NCI-H82 treated with DMSO at 0.1 percent for 48 hours (cell line): Measurements from ENCODE around the gene P2RY14.

ENCODE experiments used
- DNase-seq: peaks from one replicate; lab custom pipeline; 2025; ENCODE audit not compliant: unreplicated experiment; lab: John Stamatoyannopoulos, UW

Gene P2RY14

DNA sequence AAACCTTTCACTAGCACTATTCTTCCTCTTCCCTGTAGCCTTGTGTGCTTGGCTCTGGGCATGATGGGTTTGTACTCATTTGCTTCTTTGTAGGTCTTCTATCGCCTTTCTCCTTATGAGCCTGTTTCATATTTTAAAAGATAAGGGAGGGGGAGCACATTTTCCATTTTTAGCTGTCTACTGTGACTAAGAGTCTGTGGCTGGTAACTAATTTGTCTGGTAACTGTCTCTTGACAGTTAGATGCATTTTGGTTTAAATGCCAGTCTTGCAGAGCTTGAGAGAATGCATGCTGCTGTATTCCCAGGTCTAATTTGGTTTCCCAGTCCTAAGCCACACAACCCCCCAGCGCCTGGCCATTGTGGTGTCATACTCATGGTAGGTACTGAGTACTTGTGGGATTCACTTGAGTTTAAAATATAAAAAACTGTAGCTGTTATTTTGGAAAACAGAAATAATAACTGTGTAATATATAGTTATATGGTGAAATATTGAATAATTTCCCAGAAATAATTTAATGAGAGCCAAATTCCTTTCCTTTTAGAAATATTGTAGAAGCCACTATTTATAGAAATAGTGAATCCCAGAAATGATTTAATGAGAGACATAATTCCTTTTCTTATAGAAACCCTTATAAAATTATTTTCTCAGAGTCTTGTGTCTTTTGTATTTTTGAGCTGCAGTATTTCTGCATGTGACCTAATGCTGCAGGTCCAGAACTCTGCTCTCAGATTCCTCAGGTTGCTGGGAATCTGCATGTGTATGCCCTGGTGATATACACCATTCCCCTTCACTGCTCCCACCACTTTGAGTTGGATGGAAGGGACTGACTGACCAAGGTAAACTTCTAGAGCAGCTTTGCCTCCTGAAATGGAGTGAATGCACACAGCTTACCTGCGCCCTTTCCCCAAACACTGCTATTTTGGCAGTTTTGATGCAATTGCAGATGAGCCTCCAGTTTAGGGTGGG, 61.4 kb downstream of the P2RY14 start:
- no peak for DNase-seq

DNA sequence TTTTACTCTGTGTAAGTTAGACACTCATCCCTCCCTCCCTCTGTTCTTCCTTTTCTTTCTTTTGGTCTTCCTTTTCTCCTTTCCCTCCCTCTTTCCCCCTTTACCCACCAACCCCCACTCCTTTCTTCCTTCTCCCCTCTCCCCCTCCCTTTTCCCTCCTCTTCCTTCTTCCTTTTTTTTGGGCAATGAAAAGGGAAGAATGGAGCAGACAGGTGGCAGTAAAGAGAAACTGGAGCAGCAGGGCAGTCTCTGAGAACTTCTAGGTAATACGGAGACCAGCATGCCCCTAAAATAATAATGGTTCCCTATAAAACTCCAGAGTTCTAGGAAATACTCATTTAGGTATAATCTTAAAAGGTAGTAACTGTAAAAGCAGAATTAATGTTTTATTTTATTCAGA, 63.9 kb downstream of the P2RY14 start:
- DNase-seq = no peak

DNA sequence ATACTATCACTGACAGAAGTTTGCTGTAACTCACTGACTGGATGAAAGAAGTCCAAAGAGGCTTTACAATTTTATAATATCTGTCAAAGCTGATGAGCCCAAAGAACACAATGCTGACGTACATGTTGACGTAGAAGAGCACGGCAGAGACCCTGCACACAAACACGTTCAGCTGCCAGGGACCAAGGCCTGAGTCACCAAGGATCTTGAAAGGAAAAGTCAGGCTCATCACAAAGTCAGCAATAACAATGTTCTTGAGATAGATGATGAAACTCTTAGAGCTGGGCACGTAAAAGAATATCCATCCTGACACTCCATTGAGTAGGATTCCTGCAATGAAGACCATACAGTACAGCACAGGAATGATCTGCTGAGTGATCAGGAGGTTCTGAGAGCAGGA, 64.5 kb downstream of the P2RY14 start:
- DNase-seq = no peak

DNA sequence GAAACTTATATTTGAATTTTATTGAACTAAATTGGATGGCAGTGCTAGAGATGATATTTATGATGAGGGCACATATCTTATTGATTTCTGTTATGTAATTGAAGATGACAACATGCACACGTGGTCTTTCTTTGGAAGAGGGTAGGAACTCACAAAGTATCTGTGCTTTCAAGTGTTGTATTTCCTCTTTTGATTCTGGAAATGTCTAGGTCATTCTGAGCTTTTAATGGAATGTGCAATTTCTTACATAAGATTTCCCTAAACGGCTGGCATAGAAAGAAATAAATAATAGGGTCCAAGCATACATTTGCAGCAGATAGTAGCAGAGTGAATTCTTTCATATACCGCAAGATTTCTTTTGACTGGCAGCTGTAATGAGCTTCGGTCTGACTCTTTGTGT, 65.2 kb downstream of the P2RY14 start:
- no peak for DNase-seq

DNA sequence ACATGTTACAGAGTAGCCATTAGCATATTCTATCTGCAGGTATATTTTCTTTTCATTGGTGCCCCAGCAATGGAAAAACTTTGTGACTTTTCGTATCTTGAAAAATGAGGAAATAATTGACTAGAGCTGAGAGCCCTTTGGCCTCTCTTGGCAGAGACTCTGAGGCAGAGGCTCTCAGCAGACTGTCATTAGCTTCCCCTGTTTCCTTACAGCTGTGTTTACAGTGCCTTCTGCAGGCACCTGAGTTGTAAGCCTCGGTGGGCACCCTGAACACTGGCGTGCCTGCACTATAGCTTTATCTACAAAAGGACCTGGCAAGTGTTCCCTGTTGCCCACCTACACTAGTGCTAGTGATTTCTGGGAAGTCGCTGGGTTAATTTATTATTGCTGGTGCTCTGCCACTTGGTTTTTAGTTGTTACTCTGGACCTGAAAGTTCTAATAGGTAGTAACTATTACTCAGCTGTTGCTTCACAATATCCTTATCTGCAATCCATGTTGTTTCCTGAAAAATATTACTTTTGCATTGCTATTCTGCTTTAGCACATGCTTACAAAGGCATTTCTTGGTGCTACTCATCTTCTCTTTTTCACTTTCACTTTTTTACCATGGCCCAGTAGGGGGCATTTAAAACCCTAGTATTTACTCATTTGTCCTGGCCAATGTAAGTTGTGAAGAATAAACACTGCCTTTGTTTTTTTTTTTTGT, 67.5 kb downstream of the P2RY14 start:
- no peak for DNase-seq

DNA sequence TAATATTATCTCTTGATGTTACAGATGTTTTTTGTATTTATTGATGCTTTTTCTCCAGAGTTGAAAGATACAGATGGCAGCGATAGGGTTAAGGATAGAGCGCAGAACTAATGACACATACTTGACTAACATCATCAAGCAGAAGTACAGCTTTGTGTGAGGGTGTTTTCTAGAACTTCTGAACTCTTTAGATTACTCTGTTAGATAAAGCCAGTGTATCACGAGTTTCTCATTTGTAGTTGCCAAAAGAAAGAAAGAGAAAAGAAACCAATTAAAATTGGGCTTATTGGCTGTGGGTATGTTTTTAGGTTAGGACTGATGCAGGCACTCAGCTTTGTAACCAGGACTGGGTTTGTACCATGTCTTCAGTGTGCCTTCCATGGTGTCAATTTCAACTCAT, 68.7 kb downstream of the P2RY14 start:
- no peak for DNase-seq

DNA sequence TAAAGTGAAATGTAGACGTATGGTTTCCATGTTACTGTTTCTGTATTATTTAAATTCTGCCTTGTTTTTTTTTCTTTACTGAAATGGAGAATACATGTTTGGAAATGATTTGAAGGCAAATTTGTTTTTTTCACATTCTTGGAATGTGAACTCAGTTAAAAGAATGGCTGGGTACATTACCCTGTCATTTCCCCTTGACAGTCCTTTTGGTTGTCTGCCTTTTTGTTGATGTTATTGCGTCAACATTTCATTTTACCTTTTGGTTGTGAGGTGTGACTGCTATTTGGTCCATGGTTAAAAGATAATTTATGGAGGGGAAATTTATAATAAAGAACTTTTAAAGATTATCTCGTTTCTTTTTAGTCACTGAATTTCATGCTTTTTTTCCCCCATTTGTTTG, 72.1 kb downstream of the P2RY14 start:
- DNase-seq = no peak

DNA sequence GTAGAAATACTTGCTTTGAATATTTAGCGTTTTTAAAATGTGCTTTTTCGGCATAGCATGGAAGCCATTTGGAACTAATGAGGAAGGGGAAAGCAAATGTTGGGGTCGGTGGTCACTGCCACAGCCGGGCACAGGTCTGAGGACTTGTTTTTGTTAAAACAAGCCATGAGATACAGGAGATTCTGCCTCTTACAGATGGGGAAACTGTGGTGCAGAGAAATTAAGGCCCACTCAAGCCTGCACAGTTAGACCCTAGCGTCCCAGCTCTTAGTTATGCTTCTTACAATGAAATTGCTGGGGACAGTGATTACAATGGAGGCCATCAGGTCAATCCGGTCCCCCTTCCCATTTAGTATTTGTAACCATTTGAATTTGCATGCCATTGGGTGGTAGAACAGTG, 72.9 kb downstream of the P2RY14 start:
- DNase-seq = no peak

DNA sequence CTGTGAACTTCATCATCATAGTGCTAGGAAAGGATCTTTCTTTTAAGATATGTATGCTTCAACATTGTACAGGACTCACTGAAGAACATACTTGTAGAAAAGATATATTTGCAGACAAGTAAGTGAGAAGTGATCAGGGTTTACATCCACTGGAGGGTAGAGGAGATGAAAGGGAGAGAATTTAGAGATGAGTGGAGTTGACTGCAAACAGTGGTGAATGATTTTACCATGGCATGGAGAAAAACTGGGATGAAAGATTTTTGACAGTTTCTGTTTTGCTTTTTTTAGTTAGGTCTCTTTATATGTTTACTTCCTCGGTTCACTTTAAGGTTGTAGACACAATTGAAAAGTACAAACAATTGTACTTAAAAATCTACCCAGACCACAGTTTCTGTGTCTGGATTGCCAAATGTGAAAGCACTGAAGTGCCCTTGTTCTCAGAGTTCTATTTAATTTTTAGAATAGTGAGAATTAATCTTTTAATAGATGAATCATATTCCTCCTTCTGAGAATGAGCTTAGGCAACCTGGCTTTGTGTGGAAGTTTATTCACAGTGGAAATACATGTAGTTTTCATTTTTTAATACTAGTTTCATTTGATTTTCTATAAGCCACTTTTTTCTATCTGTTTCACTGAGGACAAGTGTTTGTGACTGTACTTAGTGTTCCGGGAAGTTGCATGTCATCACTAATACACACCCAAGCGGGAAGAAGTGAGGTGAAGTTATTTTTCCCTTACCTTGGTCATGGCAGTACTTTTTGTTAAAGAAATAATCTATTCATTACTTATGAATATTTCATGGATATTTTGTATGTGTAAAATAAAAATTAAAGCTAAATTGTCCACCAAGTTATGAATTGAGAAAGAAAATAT, 73.6 kb downstream of the P2RY14 start:
- DNase-seq = no peak

DNA sequence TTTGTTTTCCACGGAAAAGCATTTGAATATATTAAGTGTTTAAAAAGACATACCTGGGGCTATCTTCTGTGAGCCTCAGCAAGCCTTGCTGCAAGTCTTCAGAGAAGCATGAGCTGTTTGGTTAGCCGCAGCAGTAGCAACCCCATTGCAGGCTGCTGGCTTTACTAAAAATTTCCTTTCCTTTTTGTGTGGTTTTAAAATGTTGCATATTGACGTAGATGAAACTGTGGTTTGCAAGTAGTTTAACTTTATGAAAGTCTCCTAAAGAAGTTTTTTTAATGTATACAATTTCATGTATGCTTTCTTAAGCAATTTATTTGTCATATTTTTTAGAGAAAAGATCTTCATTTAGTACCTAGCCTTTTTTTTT, 75.3 kb downstream of the P2RY14 start, which contains the start of gene GPR171:
Gene GPR171, minus strand, starts transcription at position 166 of the 370 bp plus-strand sequence. CDS start 3,830 bp downstream, outside the sequence.
- no peak for DNase-seq

DNA sequence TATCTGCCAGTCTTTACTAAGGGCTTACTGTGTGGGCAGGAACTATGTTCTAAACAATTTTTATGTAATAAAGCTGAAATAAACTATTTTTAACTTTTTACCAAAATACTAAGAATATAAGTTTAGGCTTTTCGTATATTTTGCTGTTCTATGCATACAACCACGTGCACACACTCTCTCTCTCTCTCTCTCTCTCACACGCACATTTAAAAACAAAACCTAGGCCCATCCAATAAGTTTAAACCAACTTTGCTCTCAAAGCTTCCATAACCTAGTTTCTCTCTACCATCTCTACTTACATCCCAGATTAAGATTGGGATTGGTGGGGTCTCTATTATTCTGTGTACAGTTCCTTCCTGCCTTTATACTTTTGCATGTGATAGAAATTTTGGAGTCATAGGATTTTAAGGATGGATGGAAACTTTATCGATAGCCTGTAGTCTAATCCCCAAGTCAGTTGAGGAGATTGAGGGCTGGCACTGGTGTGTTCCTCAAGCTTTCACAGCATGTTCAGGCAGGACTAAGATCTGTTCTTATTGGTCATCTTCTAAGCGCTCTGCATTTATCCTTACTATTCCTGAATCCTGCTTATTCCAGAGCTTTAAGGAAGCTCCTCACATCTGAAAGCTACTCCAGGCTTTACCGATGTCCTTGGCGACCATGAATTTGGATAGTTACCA, 77.2 kb downstream of the P2RY14 start:
- DNase-seq = no peak

DNA sequence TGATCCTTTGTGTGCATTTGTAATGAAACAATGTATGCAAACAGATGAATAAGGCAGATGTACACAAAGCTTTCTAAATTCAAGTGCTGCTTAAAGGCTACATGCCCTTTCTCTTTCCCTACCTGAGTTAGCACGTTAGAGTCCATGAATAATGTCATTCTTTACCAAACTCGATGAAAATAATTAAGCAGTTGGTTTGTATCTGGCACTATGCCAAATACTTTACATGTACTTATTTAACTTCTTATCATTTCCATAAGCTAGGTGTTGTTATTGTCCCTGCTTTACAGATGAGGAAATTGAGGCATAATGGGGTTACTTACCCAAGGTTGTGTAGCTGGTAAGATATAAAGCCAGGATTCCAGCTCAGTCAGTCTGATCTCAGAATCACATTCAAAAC, 77.8 kb downstream of the P2RY14 start:
- no peak for DNase-seq

DNA sequence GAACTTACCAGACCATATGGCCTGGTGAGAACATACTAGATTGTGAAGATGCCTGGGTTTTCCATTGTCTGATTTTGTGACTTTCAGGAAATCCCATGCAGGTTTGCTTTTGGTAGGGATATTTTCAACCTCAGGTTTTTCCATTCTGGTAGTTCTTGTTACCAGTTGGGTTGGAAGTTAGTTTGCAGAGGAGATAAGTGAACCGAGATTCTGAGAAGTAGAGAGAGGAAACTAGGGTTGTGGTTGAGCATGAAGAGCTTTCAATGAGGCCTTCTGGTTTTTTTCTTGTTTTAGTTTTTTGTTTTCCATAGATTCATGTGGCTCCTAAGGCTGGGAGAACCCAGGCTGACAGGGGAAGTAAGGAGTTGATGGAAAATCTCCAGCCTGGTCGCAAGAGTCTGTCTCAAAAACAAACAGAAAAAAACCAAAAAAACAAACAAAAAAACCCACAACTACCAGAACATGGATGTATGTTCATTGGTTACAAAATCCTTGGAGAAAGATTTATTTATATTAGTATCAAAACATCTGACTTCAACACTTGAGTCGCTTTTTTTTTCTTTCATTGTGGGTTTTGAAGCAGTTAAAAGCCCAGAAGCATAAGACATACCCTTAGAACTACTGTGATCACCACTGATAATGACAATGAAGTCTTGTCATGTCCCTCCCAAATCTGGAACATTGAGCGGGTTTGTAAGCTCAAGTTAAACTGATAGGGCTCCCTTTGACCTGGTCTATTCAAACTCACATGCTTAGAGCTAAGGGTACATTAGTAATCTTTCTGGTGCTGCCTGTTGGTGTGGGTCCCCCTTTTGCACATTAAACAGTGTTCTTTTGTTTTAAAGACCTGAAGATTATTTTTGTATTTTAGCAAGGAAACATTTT, 78.5 kb downstream of the P2RY14 start:
- DNase-seq = no peak

DNA sequence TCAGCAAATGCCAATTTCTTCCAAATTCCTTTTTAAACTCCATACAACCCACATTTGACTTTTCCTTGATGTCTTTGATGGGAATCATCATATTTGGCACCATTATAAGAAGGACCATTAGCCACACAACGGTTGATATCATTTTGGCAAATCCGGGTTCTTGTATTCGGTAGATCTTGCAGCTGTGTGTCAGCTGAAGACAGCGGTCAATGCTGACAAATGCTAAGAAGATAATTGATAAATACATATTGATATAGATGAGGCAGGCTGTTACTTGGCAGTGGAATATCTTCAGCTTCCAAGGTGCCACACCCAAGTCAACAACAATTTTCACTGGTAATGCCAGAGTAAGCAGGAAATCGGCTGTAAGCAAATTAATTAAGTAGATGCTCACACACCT, 79.5 kb downstream of the P2RY14 start:
- DNase-seq = no peak

DNA sequence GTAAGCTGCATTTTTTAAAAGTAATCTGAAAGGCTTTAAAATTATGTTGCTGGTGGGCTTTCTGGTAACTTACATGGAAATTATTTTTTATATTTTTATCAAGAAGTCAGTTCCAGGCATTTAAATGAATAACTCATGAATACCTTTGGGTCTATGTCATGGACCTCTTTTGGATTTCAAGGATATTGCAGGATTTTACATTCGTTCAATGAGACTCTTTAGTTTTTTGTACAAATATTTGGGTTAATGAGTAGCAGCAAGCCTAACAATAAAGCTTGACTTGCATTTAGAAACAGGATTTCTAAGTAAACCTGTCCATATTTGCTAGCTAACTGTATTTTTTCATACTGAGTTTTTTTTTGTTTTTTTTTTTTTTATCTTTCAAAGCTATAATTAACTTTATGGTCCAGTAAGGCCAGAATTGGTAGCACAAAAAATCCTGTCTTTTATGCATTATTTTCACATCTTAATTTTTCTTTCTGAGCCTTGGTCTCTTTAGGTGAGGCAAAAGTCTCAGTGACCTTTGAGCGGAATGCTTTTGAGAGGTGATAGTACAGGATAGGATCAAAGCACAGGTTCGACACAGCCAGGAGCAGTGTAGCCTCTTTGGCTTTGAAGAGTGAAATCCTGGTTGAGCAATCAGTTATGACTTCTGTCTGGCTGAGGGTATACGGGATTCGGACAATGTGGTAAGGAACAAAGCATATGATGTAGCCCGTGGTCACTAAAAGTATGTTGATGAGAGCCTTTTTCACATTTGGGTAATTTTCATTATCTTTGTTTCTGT, 80.2 kb downstream of the P2RY14 start:
- no peak for DNase-seq

DNA sequence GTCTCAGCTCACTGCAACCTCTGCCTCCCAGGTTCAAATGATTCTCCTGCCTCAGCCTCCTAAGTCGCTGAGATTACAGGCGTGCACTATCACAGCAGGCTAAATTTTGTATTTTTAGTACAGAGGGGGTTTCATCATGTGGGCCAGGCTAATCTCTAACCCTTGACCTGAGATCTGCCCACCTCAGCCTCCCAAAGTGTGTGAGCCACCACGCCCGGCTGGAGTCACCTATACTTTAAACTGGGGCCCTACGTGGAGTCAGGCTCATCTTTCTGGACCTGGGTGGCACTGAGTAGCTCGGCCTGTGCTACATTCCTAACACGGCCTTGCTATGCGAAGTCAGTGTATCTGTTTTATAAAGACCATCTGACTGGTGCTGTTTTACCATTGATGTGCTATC, 81.1 kb downstream of the P2RY14 start:
- no peak for DNase-seq

DNA sequence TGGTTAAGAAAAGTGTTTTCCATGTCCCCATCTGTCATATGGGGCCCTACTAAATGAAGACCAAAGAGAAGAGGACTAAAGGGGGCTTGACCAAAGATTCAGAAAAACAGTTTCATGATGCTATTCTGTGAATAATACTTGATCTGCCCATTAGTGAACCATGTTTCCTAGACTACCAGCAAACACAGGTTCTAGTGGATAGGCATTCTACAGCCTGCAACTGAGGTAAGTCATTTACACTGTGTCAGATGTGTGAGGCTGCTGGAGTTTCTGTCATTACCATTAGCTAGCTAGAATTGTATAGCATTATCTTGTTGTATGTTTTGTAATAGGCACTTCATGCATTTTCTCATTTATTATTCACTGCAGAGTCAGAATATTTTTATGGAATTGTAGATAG, 81.9 kb downstream of the P2RY14 start:
- no peak for DNase-seq

DNA sequence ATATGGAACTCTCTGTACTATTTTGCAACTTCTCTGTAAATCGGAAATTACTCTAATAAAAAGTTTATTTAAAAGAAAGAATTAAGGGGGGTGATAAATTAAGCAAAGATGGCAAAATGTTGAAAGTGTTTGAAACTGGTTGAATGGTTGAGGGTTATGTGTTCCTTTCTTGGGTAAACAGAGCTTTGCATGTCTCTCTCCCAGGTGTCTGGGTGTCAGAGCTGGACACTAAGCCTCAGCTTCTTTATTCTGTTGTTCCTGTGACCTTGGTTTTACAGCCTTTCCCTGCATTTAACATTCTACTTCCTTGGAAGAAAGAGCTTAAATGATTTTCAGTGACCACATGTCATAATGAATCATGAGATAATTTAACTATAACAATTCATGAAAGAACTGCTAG, 82.5 kb downstream of the P2RY14 start:
- no peak for DNase-seq

DNA sequence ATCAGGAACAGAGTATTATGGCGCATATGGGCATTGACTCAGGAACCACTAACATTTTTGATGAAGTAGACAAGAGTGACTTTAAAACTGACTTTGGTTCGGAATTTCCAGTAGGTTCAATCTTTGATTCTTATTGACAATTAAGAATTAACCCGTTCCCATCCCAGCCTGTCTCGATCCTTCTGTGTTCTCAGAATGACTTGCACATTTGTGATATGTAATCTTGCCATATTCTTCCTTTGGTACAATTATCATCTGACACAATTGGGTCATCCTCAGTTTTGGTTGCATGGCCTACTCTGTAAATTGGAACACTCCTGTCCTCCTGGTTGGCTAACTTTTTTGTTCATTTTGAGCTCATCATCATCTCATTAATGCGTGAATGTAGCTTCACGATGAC, 85.8 kb downstream of the P2RY14 start:
- no peak for DNase-seq
